ENCODE data around the gene FAM76B.

DNA sequence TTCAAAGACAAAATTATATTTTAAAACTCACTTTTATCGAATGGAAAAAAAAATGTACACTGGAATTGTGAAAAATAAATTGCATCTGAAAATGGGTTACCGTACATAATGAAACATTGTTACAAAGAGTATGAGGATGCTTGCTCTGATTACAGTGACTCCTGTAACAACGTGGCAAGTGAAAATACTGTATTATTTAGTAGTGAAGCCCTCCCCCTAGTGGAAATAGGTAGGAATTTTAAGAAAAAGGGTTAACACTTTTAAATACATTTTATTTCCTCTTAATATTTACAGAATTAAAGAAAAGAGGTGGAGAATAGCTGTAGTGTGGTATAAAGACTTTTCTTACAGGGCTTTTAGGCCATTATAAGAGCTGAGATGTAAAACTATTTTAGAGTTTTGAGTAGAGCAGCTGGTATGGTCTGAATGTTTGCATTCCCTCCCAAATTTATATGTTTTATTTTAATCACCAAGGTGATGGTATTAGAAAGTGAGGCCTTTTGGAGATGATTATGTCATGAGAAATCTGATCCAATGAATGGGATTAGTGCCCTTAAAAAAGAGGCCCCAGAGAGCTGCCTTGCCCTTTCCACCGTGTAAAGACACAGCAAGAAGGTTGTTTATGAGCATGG, 25.2 kb downstream of the FAM76B start:
- TF ChIP-seq CTCF (IDR thresholded peaks at IDR 0.05), result peak; percentile 53 to 83 (median 78)
- TF ChIP-seq POLR2A (IDR thresholded peaks at IDR 0.05), result no peak

Data from Peyer's patch (tissue), 4 donors.